GM23338 (cell line): ENCODE results near the gene ANKRD2.

Experiments used
- CREB1 ChIP-seq: fragments of 250-450 bp; sonication (Bioruptor Pico); IDR thresholded peaks from 2 replicates; pipeline ENCODE4 v1.5.0; 2020; ENCODE audit warnings: low read depth, mild to moderate bottlenecking, moderate library complexity
- CTCF ChIP-seq, 2 experiments: fragments of 200-600 bp in 1 of 2; sonication (generic) in 1 of 2; conservative IDR thresholded peaks; 2 replicates each; pipeline versions ENCODE4 v1.5.1 to v1.6.1; 2016 to 2017; ENCODE audit warnings: antibody characterized with exemption in 2 of 2, low read depth in 2 of 2, mild to moderate bottlenecking in 2 of 2, moderate library complexity in 1 of 2
- ETS1 ChIP-seq: IDR thresholded peaks from 2 replicates; pipeline ENCODE4 v1.6.1; 2016; ENCODE audit warnings: antibody characterized with exemption
- EZH2 ChIP-seq: fragments of 200-600 bp; sonication (generic); IDR thresholded peaks from one replicate; pipeline ENCODE4 v1.8.0; 2017; ENCODE audit warnings: antibody characterized with exemption, mild to moderate bottlenecking, low read depth; ENCODE audit not compliant: unreplicated experiment
- EZH2phosphoT487 ChIP-seq: fragments of 200-600 bp; sonication (generic); IDR thresholded peaks from one replicate; pipeline ENCODE4 v1.8.1; 2018; ENCODE audit warnings: antibody characterized with exemption; ENCODE audit not compliant: unreplicated experiment
- JUNB ChIP-seq: IDR thresholded peaks from one replicate; pipeline ENCODE4 v1.6.1; 2016; ENCODE audit warnings: antibody characterized with exemption; ENCODE audit not compliant: unreplicated experiment
- NANOG ChIP-seq: IDR thresholded peaks from 2 replicates; pipeline ENCODE4 v1.6.1; 2016; ENCODE audit warnings: antibody characterized with exemption, borderline replicate concordance
- POLR2AphosphoS5 ChIP-seq: IDR thresholded peaks from 2 replicates; pipeline ENCODE4 v1.6.1; 2016; ENCODE audit warnings: antibody characterized with exemption, low read depth
- REST ChIP-seq: IDR thresholded peaks from one replicate; pipeline ENCODE4 v1.6.1; 2018; ENCODE audit warnings: antibody characterized with exemption; ENCODE audit not compliant: unreplicated experiment
- STAT1 ChIP-seq: IDR thresholded peaks from one replicate; pipeline ENCODE4 v1.6.1; 2016; ENCODE audit warnings: antibody characterized with exemption; ENCODE audit not compliant: unreplicated experiment
- ZNF114 ChIP-seq: fragments of 250-450 bp; sonication (Bioruptor Pico); IDR thresholded peaks from 2 replicates; pipeline ENCODE4 v1.5.0; 2020; ENCODE audit warnings: mild to moderate bottlenecking, moderate library complexity
- ZNF331 ChIP-seq: fragments of 250-450 bp; sonication (Bioruptor Pico); IDR thresholded peaks from 2 replicates; pipeline ENCODE4 v1.5.0; 2020; ENCODE audit warnings: low read depth, mild to moderate bottlenecking, moderate library complexity
- ZNF462 ChIP-seq: fragments of 250-450 bp; sonication (Bioruptor Pico); IDR thresholded peaks from 2 replicates; pipeline ENCODE4 v1.5.0; 2020; ENCODE audit warnings: mild to moderate bottlenecking, moderate library complexity

- TF ChIP-seq EZH2 (no peak), CTCF (conservative IDR thresholded peaks at IDR 0.05; ENCODE audit: low read depth in 2 of 2) (no peak), POLR2AphosphoS5 (no peak), REST (no peak), EZH2phosphoT487 (no peak), NANOG (no peak), ZNF462 (CRISPR knock-in tag) (no peak), ZNF114 (no peak), CREB1 (no peak), ETS1 (no peak), JUNB (no peak), ZNF331 (CRISPR knock-in tag) (no peak), STAT1 (no peak)
Observed at GRCh38 chr10:97597778-97598177, 25.2 kb downstream of the ANKRD2 start.
